ENCODE measurements around the gene ZNF669.
"Not testable (repeated sequence)": the region's sequence is repeated elsewhere in the genome, so short reads cannot be mapped to it uniquely, and the experiment has no call there.

GRCh38 chr1:247139557-247139956 is 35.4 kb upstream of the ZNF669 start:
- TF ChIP-seq CTCF (IDR thresholded peaks at IDR 0.05); ZFX (IDR thresholded peaks at IDR 0.05; ENCODE audit: borderline replicate concordance): not testable (repeated sequence)
